PC-3 (cell line): ENCODE results near the gene PRM3. TPM values are rescaled to one million over a fixed set of nuclear protein-coding genes. Genes with fewer than 3 reads are reported as not detected.

Experiments
- ATAC-seq: fragments of 200-7000 bp; cut with Tn5 transposase; 2 replicates; pipeline ENCODE4 v1.9.1; 2020; ENCODE audit warnings: mild to moderate bottlenecking, moderate library complexity
- BruUV-seq: library from RNA; stranded (reverse); fragments of 400-500 nt; replicated peaks from 2 replicates; lab custom pipeline; 2021; lab: Mats Ljungman, UMichigan
- CTCF ChIA-PET: fragments of 300-600 bp; sonication (Branson Sonifier 250); formaldehyde crosslinking; loops from one replicate; lab custom pipeline; 2022; ENCODE audit warnings: antibody characterized with exemption; lab: Charles Lee
- POLR2A ChIA-PET: fragments of 300-600 bp; sonication (Branson Sonifier 250); formaldehyde crosslinking; loops from one replicate; lab custom pipeline; 2022; ENCODE audit warnings: antibody characterized with exemption; ENCODE audit not compliant: unreplicated experiment; lab: Charles Lee
- DNase-seq: peaks from one replicate; pipeline ENCODE4 v3.0.0-alpha.2; 2015
- H2AFZ ChIP-seq: fragments of 300-600 bp; sonication (generic); 2 replicates; pipeline ENCODE4 v1.6.0; 2016; ENCODE audit warnings: antibody characterized with exemption, low read length
- H3F3A ChIP-seq: fragments of 300-600 bp; sonication (generic); one replicate; pipeline ENCODE4 v1.6.0; 2017; ENCODE audit warnings: antibody characterized with exemption, low read length, control low read depth, mild to moderate bottlenecking; ENCODE audit not compliant: unreplicated experiment
- H3K27ac ChIP-seq: fragments of 300-600 bp; sonication (generic); 2 replicates; pipeline ENCODE4 v1.5.1; 2016; ENCODE audit warnings: mild to moderate bottlenecking, low read length
- H3K27me3 ChIP-seq: fragments of 300-600 bp; sonication (generic); 2 replicates; pipeline ENCODE4 v1.6.1; 2016; ENCODE audit warnings: low read length, mixed read lengths
- H3K36me3 ChIP-seq: fragments of 300-600 bp; sonication (generic); 2 replicates; pipeline ENCODE4 v1.6.1; 2016; ENCODE audit warnings: low read depth, mixed run types, low read length, mixed read lengths
- H3K4me1 ChIP-seq: fragments of 300-600 bp; sonication (generic); 2 replicates; pipeline ENCODE4 v1.5.1; 2016; ENCODE audit warnings: low read length; ENCODE audit not compliant: insufficient read depth
- H3K4me2 ChIP-seq: fragments of 300-600 bp; sonication (generic); 2 replicates; pipeline ENCODE4 v1.6.0; 2016; ENCODE audit warnings: low read length
- H3K4me3 ChIP-seq: fragments of 300-600 bp; sonication (generic); 2 replicates; pipeline ENCODE4 v1.5.1; 2016; ENCODE audit warnings: mild to moderate bottlenecking, low read length, mixed read lengths
- H3K79me2 ChIP-seq: fragments of 300-600 bp; sonication (generic); 2 replicates; pipeline ENCODE4 v1.6.1; 2017; ENCODE audit warnings: low read length, mixed read lengths
- H3K9ac ChIP-seq: fragments of 300-600 bp; sonication (generic); 2 replicates; pipeline ENCODE4 v1.6.0; 2016; ENCODE audit warnings: mild to moderate bottlenecking, low read length
- H3K9me2 ChIP-seq: fragments of 300-600 bp; sonication (generic); replicated peaks from 2 replicates; pipeline ENCODE4 v1.6.1; 2016; ENCODE audit warnings: mixed run types, low read length, mixed read lengths
- H3K9me3 ChIP-seq: fragments of 300-600 bp; sonication (generic); 2 replicates; pipeline ENCODE4 v1.6.1; 2016; ENCODE audit warnings: low read length, mixed read lengths
- H4K20me1 ChIP-seq: fragments of 300-600 bp; sonication (generic); 2 replicates; pipeline ENCODE4 v1.6.1; 2016; ENCODE audit warnings: low read length, mixed read lengths
- EZH2 ChIP-seq: fragments of 300-600 bp; sonication (generic); IDR thresholded peaks from one replicate; pipeline ENCODE4 v1.6.1; 2017; ENCODE audit warnings: antibody characterized with exemption, mild to moderate bottlenecking, low read length; ENCODE audit not compliant: unreplicated experiment
- EZH2phosphoT487 ChIP-seq: fragments of 300-600 bp; sonication (generic); IDR thresholded peaks from 2 replicates; pipeline ENCODE4 v1.6.1; 2018; ENCODE audit warnings: mild to moderate bottlenecking, antibody characterized with exemption, low read length, borderline replicate concordance
- intact Hi-C: fragments of 100-400 bp; cut with micrococcal nuclease; formaldehyde crosslinking; loops from 2 replicates; pipeline ENCODE4 v1.9.0; 2023
- total RNA-seq: library from RNA; depleted of rRNA; stranded (reverse); fragments of >200 nt; gene quantifications from 2 replicates; pipeline ENCODE4 v1.2.3, GENCODE V29; 2014
- TF ChIP-seq, protein P1 (sequence below): fragments of 300-600 bp; sonication (generic); conservative IDR thresholded peaks from 2 replicates; pipeline ENCODE4 v1.5.1; 2017; ENCODE audit warnings: antibody characterized with exemption, low read depth, mild to moderate bottlenecking, low read length

Gene PRM3
- total RNA-seq, 1 experiment from 2014 or later, result not detected

DNA sequence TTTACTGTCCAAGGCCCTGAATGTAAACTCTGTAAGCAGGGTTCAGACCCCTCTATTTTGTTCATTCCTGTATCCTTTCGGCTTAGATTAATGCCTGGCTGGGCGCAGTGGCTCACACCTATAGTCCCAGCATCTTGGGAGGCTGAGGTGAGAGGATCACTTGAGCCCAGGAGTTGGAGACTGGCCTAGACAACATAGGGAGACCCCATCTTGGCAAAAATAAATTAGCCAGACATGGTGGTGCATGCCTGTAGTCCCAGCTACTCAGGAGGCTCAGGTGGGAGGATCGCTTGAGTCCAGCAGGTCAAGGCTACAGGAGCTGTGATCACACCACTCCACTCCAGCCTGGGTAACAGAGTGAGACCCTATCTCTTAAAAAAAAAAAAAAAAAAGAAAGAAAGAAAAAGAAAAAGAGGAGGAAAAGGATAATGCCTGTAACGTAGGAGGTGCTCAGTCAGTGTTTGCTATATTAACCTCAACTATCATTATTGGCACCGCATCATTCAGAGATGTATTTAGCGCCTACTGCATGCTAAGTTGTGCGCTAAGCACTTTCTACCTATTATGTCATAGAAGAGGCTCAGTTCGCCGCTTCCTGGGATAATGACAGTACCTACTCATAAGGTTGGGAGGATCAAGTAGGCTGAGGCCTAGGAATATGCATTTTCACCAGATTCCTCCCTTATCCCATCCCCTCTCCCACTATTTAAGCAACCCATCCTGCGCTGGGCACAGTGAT, 22.5 kb downstream of the PRM3 start:
- no peak for DNase-seq
- Histone ChIP-seq H3K36me3 (no peaks in the 10 kb centered on the region), H3K27ac (no peak overlapping the region), H3K4me1 (peaks cover 17% of the 10 kb centered on the region), H3K27me3 (no peaks in the 10 kb centered on the region), H3K9me2 (no peaks in the 10 kb centered on the region), H3K9me3 (no peaks in the 10 kb centered on the region), H3K4me3 (no peak overlapping the region), H3F3A (no peaks in the 10 kb centered on the region), H3K9ac (no peak overlapping the region), H3K4me2 (no peak overlapping the region), H2AFZ (no peak overlapping the region), H4K20me1 (peaks cover 22% of the 10 kb centered on the region), H3K79me2 (peaks cover 26% of the 10 kb centered on the region)
- POLR2A ChIA-PET, result no interaction called here
- TF ChIP-seq, protein P1, sequence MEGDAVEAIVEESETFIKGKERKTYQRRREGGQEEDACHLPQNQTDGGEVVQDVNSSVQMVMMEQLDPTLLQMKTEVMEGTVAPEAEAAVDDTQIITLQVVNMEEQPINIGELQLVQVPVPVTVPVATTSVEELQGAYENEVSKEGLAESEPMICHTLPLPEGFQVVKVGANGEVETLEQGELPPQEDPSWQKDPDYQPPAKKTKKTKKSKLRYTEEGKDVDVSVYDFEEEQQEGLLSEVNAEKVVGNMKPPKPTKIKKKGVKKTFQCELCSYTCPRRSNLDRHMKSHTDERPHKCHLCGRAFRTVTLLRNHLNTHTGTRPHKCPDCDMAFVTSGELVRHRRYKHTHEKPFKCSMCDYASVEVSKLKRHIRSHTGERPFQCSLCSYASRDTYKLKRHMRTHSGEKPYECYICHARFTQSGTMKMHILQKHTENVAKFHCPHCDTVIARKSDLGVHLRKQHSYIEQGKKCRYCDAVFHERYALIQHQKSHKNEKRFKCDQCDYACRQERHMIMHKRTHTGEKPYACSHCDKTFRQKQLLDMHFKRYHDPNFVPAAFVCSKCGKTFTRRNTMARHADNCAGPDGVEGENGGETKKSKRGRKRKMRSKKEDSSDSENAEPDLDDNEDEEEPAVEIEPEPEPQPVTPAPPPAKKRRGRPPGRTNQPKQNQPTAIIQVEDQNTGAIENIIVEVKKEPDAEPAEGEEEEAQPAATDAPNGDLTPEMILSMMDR, result no peak
- TF ChIP-seq EZH2phosphoT487, result no peak
- no peak for TF ChIP-seq EZH2
- intact Hi-C loops, result loop anchor here (10.0 kb wide), 1 partner anchor 116 kb away; no protein-coding TSS in a partner anchor
- no TSS peak for BruUV-seq
- CTCF ChIA-PET, result no interaction called here
- no peak for ATAC-seq

DNA sequence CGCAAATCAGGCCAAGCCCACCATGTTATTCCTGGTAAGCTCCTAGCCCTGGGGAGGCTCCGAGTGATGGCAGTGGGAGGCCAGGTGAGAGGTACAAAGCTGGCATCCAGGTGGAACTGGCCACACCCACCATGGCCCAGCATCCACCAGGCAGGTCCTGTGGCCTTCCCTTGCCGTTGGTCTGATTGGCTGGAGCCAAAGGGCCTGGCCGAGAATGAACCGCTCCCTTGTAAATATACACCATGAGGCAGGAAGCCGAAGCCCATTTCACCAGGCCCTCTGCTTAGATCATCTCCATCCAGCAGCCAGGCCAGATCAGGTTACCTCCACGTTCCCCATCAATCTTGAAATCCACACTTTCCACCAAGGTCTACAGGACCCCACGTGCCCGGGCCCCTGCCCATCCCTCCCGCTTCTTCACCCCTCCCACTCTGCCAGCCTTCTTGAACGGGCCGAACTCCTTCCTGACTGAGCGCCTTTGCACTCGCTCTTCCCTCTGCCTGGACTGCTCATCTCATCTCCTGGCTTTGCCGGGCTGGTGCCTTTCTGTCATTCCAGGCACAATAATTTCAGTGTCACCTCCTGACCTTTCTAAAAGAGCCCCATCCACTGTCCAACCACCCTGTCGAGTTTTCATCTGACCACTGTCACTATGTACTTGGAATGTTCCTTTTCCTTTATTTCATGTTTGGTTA, 23.2 kb downstream of the PRM3 start:
- BruUV-seq, result no TSS peak
- POLR2A ChIA-PET, result no interaction called here
- CTCF ChIA-PET, result no interaction called here

More for the DNA sequence above, 23.2 kb downstream of the PRM3 start:
- ATAC-seq, result peak; percentile 30; the same call in 1 of the 2 replicates
- H4K20me1 ChIP-seq, result peaks cover 22% of the 10 kb centered on the region
- H3K4me1 ChIP-seq, result peaks cover 17% of the 10 kb centered on the region
- no peaks in the 10 kb centered on the region for H3K9me2 ChIP-seq
- H3K9ac ChIP-seq, result no peak overlapping the region
- peaks cover 22% of the 10 kb centered on the region for H3K79me2 ChIP-seq
- no peaks in the 10 kb centered on the region for H3K27me3 ChIP-seq
- no peak overlapping the region for H2AFZ ChIP-seq
- no peak overlapping the region for H3K4me2 ChIP-seq
- H3K9me3 ChIP-seq, result no peaks in the 10 kb centered on the region
- peak; percentile 19 for DNase-seq
- no peak overlapping the region for H3K27ac ChIP-seq
- intact Hi-C loops, result loop anchor here (10.0 kb wide), 1 partner anchor 115 kb away; no protein-coding TSS in a partner anchor
- H3K36me3 ChIP-seq, result no peaks in the 10 kb centered on the region
- TF ChIP-seq, protein P1, result no peak
- TF ChIP-seq EZH2phosphoT487 (no peak), EZH2 (no peak)
- H3K4me3 ChIP-seq, result no peak overlapping the region
- H3F3A ChIP-seq, result no peaks in the 10 kb centered on the region
